ENCODE measurements around the gene PPFIA1. TPM values are rescaled to one million over a fixed set of nuclear protein-coding genes. Genes with fewer than 3 reads are reported as not detected.

Gene PPFIA1
- total RNA-seq, 4 donors from 2014 or later, result 58.3 to 119 (median 84.7) TPM

DNA sequence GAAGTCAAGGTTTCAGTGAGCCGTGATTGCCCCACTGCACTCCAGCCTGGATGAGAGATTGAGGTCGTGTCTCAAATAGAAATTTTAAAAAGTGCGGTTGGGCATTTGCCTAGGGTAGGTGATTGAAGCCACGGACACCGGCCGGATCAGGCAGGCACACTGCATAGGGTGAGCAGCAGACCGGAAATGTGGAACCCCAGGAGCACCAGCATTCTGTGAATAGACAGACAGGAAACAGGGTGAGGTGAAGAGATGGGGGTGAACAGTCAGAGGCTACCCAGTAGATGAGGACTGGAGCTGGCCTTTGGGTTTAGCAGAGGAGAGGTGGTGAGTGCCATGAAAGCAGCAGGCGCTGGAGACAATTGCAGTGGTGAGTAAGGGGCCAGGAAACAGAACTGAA lies 43.5 kb downstream of the PPFIA1 start:
- TF ChIP-seq CTCF (IDR thresholded peaks at IDR 0.05), result no peak
- ATAC-seq (ENCODE audit: low FRiP score), result peak; percentile 16
- no peak for DNase-seq (ENCODE audit: low spot score)

DNA sequence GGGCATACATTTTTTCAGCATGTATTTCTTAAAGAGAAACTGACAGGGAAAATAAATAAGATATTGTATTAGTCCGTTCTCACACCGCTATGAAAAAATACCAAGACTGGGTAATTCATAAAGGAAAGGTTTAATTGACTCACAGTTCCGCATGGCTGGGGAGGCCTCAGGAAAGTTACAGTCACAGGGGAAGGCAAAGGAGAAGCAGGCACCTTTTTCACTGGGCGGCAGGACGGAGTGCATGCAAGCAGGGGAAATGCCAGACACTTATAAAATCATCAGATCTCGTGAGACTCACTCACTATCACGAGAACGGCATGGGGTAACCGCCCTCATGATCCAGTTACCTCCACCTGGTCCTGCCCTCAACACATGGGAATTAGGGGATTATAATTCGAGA lies 44.2 kb downstream of the PPFIA1 start:
- no peak for DNase-seq (ENCODE audit: low spot score)

DNA sequence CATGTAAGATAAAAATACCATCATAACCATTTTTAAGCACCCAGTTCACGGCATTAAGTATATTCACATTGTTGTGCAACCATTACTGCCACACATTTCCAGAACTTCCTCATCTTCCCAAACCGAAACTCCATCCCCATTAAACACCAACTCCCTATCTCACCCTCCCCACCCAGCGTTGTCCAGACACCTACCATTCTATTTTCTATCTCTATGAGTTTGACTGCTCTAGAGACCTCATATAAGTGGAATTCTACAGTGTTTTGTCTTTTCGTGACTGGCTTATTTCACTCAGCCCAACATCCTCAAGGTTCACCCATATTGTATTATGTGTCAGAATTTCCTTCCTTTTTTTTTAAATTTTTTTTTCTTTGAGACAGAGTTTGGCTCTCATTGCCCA lies 45.2 kb downstream of the PPFIA1 start:
- DNase-seq (ENCODE audit: low spot score) (no peak), ATAC-seq (ENCODE audit: low FRiP score) (no peak)
- TF ChIP-seq CTCF (IDR thresholded peaks at IDR 0.05), result no peak

More for the DNA sequence above, 44.2 kb downstream of the PPFIA1 start:
- TF ChIP-seq CTCF (IDR thresholded peaks at IDR 0.05), result no peak
- ATAC-seq (ENCODE audit: low FRiP score), result no peak

GRCh38 chr11:70317581-70318305 lies 47.3 kb downstream of the PPFIA1 start:
- DNase-seq (ENCODE audit: low spot score) (no peak), ATAC-seq (ENCODE audit: low FRiP score) (no peak)
- no peak for TF ChIP-seq CTCF (IDR thresholded peaks at IDR 0.05)

DNA sequence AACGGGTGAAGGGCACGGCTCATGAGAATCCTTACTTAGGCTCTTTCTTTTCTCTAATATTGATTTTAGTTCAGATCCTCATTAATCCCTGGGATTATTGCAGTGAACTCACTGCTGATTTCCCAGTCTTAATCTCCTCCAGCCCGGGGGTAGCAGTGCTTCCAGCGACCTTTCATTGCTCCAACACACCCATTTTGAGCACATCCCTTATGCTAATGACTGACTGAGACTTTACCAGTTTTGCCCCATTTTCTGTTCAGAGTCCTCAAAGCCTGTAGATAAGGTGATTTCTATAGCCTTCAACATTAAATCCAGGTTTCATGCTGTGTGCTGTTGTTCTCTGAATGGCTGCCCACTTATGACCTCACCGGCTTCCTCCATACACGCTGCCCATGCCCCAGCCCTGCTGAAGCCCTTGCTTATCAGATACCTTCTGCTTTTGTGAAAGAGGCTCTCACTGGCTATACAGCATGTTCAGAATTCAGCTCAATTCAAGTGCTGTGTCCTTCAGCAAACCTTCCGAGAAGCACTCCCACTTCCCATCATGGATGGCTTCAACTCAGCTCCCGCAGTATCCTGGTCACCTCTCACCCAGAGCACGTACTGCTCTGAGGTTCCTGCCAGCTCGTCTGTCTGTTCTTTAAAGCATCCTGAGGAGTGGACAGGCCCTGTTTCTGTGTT lies 49.0 kb downstream of the PPFIA1 start:
- peak; percentile 34 for ATAC-seq (ENCODE audit: low FRiP score)
- no peak for TF ChIP-seq CTCF (IDR thresholded peaks at IDR 0.05)
- no peak for DNase-seq (ENCODE audit: low spot score)

- no peak for DNase-seq (ENCODE audit: low spot score)
- ATAC-seq (ENCODE audit: low FRiP score), result no peak
- TF ChIP-seq CTCF (IDR thresholded peaks at IDR 0.05), result no peak
Observed at GRCh38 chr11:70322666-70323065, 52.2 kb downstream of the PPFIA1 start.

- no peak for TF ChIP-seq CTCF (IDR thresholded peaks at IDR 0.05)
- ATAC-seq (ENCODE audit: low FRiP score) (no peak), DNase-seq (ENCODE audit: low spot score) (no peak)
Observed at GRCh38 chr11:70323806-70324205, 53.3 kb downstream of the PPFIA1 start.

All from omental fat pad (tissue), 4 donors.